Measurements from ENCODE around the gene LPAR1.

The LPAR1 gene

DNA sequence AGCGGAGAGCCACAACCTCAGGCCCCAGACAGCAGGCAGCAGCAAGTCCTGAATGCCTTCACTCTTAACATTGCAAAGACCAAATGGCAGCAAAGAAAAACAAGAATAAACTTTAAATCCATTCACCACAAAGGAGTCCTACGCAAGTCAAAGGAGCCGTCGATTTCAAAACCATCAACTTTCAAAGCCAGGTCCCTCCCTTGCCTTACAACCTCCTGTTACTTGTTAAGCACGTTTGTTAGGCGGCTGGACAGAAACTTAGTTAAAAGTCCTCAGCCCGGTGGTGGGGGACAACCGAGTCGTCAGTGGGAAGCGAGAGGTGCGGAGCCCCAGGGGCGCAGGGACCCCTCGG is 938 bp downstream of the LPAR1 start:
- DNase-seq (ENCODE audit: low spot score) = peak; percentile 15

GRCh38 chr9:111036946-111037345 is 1.3 kb downstream of the LPAR1 start:
- no peak for DNase-seq (ENCODE audit: low spot score)

DNA sequence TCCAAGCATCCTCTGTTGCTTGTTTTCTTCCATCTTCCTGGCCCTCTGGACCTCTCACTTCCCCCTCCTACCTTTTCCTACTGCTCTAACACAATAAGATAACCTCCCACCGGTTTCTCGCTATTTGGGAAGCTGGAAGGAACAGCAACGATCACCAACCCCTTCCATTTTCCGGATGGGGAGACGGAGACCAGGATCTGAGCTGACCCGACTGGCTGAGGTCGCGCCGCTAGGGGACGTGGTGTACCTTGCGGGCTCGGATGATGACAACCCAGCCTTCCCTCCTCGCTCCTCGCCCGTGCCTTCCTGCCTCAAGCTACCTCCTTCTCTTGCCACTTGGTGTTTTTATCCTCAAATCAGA is 1.9 kb downstream of the LPAR1 start:
- DNase-seq (ENCODE audit: low spot score) = no peak

DNA sequence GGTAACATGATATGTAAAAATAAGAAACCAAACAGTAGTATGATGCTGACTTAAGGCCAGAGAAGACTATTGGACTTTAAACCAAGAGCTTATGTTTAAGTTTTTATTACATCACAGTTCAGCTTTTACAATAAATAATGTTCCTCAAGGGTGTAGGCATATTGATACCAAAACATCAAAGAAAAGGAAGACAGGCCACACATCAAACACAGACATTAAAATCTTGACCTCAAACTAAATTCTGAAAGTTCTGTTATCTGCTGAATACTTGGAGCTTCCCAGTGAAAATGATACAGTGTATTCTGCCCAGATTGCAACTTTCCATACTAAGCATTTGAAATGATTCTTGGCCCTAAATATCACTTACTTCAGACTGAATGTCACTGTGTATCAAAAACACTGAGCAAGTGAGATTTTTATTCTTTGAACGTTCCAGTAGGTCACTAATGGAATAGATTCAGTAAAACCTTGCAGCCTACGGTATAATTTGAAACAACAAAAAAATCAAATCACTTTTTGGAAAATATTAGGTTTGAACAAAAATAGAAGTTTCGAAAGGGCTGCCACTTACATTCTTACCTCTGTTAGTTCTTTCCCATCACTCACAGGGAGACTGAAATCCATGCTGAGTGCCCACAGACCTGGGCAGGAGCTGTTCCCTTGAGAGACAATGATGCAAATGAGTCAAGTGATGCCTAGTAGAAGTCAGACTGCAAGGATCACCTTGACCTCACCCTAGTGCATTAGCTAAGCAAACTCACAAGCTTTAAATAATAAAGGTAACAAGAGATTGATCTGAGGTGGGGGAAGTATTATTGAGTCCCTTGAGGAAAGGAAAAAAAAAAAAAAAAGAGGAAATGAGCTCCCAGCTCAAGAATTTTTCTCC is 2.5 kb downstream of the LPAR1 start:
- DNase-seq (ENCODE audit: low spot score) = no peak

- DNase-seq (ENCODE audit: low spot score) = no peak
These were observed 3.3 kb downstream of the LPAR1 start for GRCh38 chr9:111034898-111035539.

GRCh38 chr9:111034170-111034897 is 3.9 kb downstream of the LPAR1 start:
- no peak for DNase-seq (ENCODE audit: low spot score)

- no peak for DNase-seq (ENCODE audit: low spot score)
These were observed 7.8 kb downstream of the LPAR1 start for GRCh38 chr9:111030492-111030891.

- DNase-seq (ENCODE audit: low spot score) = no peak
These were observed 9.0 kb downstream of the LPAR1 start for GRCh38 chr9:111029260-111029659.

DNA sequence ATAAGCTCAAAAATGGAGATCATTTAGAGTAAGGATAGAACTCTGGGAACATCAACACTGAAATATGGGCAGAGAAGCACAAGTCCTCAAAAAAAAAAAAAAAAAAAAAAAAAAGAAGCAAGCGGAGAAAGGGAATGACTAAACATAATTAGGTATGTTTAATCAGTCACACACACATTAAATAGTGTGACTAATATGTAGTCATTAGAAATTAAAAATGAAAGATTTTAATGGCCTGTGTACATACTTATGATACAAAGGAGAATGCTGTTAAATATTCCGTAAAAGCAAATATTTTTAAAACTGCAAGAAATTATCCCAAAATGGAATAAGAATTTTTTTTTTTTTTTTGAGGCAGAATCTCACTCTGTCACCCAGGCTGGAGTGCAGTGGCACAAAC is 10.5 kb downstream of the LPAR1 start:
- no peak for DNase-seq (ENCODE audit: low spot score)

DNA sequence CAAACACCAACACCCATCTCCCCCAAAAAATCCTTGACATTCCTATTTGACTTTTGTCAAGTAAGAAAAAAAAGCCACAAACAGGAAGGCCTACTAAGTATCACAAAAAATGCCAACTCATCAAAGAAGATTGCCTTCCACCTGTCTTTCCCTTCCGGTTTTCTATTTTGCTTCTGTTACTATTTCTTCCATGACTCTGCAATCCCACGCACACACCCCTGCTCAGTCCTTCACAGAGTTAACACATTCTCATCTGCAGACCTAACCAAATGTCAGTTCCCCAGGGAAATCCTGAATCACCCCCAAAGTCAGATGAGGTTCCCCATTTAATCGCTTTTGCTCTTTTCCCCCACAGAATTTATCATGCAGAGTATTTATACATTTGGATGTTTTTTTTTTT is 15.1 kb downstream of the LPAR1 start:
- no peak for DNase-seq (ENCODE audit: low spot score)

DNA sequence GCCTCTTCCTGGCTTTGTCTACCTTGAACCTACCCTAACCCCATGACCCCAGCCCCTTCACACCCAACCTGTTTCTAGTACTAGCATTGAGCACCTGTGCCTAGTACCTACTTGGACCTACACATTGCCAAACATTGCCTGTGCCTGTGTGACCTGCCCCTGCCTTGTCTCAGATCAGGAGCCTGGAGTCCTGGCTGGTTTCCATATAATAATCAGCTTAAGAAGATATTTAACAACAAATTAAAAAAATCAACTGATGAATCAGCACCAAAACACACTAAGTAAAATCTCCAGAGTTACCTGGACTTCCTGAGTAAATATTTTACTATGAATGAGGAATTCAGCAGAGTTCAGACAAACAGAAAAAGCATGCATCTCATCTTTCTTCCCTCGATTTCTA is 17.7 kb downstream of the LPAR1 start:
- no peak for DNase-seq (ENCODE audit: low spot score)

GRCh38 chr9:111016426-111017045 is 21.7 kb downstream of the LPAR1 start:
- no peak for DNase-seq (ENCODE audit: low spot score)

DNA sequence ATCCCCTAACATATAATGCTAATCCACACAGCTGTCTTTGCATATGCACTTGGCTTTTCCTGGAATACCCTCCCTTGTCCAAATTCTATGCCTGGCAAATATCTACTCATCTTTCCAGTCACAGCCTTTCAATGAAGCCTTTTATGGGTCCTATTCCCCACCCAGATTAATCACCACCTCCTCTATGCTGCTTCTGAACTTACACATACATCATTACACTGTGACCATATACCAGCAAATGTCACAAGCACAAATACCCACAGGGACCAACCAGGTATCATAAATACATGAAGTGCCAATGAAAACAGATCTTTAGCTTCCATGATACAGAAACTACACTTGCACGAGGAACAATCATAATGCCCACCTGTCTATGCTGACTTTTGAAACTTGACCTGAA is 22.3 kb downstream of the LPAR1 start:
- DNase-seq (ENCODE audit: low spot score) = no peak

GRCh38 chr9:111013707-111014106 is 24.6 kb downstream of the LPAR1 start:
- DNase-seq (ENCODE audit: low spot score) = no peak

DNA sequence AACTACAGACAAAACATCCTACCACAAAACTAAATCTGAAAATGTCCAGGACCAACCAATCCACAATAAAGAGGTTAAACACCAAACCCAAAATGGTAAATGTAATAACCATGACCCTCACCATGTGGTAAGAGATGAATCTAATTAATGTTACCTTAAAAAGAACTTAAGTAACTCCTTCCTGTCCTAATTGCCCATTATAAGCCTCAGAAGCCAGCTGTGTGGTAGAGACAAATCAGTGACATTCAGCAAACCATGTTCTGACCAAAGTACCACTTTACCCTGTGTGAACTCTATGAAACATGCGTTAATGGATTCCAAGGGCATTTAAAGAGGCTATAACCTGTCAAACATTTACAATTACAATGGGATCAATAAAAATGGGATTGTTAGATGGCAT is 25.0 kb downstream of the LPAR1 start:
- no peak for DNase-seq (ENCODE audit: low spot score)

DNA sequence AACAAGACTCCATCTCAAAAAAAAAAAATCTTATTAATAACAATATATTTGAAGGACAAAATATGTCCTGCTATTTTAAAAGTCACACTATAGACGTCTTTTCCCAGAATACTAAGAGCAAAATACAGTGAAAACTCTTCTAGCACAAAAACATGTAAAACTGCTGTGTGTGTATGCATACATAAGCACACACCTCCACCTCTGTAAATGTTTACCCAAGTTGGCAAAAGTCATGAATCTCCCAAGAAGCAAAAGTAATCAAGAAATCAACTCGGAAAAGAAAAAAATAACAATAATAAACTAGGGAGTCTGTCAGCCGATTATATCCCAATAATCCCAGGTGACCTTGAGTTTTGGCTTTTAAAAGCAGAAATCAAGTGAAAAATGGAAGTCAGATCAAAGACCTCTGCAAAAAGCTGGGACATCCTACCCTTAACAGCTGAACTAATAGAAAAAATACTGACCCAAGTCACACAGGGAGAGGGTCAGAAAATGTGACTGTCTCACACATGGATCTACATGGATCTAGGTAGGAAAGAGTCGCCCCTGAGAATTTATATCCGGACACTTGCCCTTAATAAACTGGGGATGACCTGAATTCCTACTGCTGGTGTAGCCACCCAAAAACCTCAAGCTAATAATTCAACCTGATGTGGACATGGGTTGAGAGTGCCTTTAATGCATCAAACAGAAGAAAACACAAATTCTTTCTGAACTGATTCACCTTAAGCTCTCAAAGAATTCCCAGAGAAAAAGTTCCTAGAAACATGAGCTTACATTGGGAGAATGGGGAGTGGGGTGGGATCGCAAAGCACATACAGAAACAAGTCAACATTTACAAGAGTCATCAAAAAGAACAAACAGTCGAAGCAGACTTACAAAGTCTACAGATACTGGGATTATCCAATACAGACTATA is 29.9 kb downstream of the LPAR1 start:
- no peak for DNase-seq (ENCODE audit: low spot score)

DNA sequence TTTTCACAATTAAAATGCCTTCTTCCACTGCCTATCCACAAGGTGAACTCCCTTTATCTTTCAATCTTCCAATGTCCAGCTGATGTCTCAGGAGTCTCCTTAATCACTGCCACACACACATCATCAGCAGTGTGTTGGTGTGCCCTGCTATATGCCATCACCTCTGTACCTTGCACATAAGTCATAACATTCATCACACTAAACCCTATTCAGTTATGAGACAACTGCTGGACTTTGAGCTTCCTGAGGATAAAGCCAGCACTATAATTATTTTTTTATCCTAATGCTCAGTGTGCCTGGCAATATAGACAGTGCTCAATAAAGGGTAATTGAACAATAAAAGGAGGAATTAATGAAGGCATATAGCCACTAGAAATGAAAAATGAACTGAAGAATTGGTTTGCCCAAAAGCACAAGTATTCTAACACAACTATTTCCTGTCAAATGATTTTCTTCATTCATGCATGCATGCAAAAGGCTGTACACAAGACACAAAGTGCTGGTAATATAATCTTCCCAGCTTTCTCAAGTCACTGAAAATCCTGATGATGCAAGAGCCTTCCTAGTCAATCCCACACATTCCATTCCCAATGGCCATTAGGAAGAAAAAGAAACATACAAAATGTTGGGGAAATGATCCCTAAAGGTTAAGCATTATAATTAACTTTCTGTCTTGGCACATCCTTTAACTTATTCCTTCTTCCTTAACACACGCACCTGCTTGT is 32.4 kb downstream of the LPAR1 start:
- no peak for DNase-seq (ENCODE audit: low spot score)

DNA sequence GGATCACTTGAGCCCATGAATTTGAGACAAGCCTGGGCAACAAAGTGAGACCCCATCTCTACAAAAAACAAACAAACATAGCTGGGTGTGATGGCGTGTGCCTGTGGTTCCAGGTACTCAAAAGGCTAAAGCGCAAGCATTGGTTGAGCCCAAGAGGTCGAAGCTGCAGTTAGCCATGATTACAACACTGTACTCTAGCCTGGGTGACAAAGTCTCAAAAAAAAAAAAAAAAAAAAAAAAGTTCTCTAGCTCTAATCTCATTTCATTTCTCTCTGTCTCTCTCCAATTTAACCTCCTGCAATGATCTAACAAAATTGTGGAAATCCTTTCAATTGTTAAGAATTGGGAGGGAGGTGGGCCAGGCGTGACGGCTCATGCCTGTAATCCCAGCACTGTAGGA is 33.3 kb downstream of the LPAR1 start:
- no peak for DNase-seq (ENCODE audit: low spot score)

GRCh38 chr9:111003182-111003581 is 35.1 kb downstream of the LPAR1 start:
- DNase-seq (ENCODE audit: low spot score) = no peak

GRCh38 chr9:111001526-111001925 is 36.7 kb downstream of the LPAR1 start:
- DNase-seq (ENCODE audit: low spot score) = no peak

DNA sequence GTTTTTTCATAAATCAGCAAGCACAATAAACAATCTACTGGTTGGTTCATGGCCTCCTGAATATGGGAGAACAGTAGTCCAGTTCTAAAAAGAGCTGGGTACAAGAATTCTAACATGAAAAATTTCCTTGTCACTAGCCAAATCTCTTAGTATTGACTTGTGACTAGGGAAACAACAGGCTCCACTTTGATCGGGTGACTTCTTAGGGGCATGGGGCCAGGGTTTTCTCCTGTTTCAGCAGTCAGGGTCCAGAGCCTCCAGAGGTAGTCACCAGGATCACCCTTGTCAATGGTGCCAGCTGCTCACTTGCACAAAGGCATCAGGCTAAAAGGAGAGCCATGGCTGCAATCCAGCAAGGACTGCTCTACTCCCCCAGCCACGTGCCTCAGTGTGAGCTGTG is 38.1 kb downstream of the LPAR1 start:
- DNase-seq (ENCODE audit: low spot score) = no peak

All from HuH-7.5 (cell line).